Measurements from ENCODE around the gene RRP12. TPM values are rescaled to one million over a fixed set of nuclear protein-coding genes. Genes with fewer than 3 reads are reported as not detected.
A peak's percentile ranks its signal among the peaks of the same experiment; 100 is the strongest.

RRP12 gene
- total RNA-seq, 1 donor from 2014 or later = 62.6 TPM

DNA sequence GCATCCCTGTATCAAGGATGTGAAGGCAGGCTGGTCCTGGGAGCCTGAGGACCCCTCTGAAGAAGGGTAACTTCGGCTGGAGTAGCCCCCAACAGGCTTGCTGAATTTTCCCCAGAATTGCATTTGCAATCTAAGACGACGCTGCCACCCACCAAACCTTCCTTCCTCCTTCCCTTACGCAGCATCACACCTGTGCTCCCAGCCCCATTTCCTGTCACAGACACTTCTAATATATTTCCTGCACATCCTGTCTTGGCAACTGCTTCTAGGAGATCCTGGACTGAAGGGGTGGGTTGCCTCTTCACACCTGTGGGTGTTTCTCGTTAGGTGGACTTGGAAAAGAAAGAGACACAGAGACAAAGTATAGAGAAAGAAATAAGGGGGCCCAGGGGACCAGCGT is 15.4 kb upstream of the RRP12 start:
- Mint-ChIP-seq H3K4me1 (peaks cover 29% of the 10 kb centered on the region), H3K36me3 (ENCODE audit: low read depth) (no peaks in the 10 kb centered on the region), H3K4me3 (no peak overlapping the region), H3K27me3 (no peaks in the 10 kb centered on the region), H3K9me3 (no peaks in the 10 kb centered on the region), H3K27ac (peak overlapping the region; percentile 57)
- ATAC-seq (ENCODE audit: low read depth) (no peak), DNase-seq (no peak)
- ChIA-PET POLR2A (no interaction called here), CTCF (no interaction called here)
- intact Hi-C loops (cut with micrococcal nuclease) = no loop called here
- TF ChIP-seq CTCF (IDR thresholded peaks at IDR 0.05) = no peak

GRCh38 chr10:97412891-97413304 is 11.8 kb upstream of the RRP12 start:
- POLR2A ChIA-PET = interaction anchor here (0.7 to 1.7 kb wide), 2 partner anchors 8 to 10 kb away, joined by 4 to 7 read pairs; no protein-coding TSS in a partner anchor
- intact Hi-C loops (cut with micrococcal nuclease) = no loop called here
- Mint-ChIP-seq H3K27me3 (no peaks in the 10 kb centered on the region), H3K36me3 (ENCODE audit: low read depth) (no peaks in the 10 kb centered on the region), H3K27ac (no peak overlapping the region), H3K4me3 (no peak overlapping the region), H3K9me3 (no peaks in the 10 kb centered on the region), H3K4me1 (peaks cover 13% of the 10 kb centered on the region)
- CTCF ChIA-PET = interaction anchor here (1.0 kb wide), 1 partner anchor 141 kb away, joined by 3 read pairs; no protein-coding TSS in a partner anchor
- no peak for DNase-seq
- TF ChIP-seq CTCF (IDR thresholded peaks at IDR 0.05) = no peak
- ATAC-seq (ENCODE audit: low read depth) = no peak

DNA sequence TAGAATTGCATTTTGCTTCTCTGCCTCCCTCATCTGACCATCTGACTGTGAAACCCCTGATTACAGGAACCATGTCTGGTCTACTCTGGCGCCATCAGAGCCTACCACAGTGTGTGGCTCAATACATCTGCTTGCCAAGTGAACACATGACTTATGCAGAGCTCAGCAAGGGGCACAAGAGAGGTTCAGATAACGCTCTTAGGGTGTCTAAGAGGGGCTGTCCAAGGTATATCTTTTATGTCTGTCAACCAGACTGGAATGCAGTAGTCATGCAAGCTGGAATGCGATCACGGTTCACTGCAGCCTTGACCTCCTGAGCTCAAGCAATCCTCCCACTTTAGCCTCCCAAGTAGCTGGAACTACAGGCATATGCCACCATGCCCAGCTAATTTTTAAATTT is 10.3 kb upstream of the RRP12 start:
- no peak for TF ChIP-seq CTCF (IDR thresholded peaks at IDR 0.05)
- Mint-ChIP-seq H3K36me3 (ENCODE audit: low read depth) (no peaks in the 10 kb centered on the region), H3K9me3 (no peaks in the 10 kb centered on the region), H3K4me3 (no peak overlapping the region), H3K4me1 (peaks cover 12% of the 10 kb centered on the region), H3K27ac (no peak overlapping the region), H3K27me3 (no peaks in the 10 kb centered on the region)
- DNase-seq (no peak), ATAC-seq (ENCODE audit: low read depth) (no peak)
- ChIA-PET CTCF (no interaction called here), POLR2A (interaction anchor here (0.6 kb wide), 1 partner anchor 9 kb away, joined by 7 read pairs; no protein-coding TSS in a partner anchor)
- intact Hi-C loops (cut with micrococcal nuclease) = no loop called here

- DNase-seq (no peak), ATAC-seq (ENCODE audit: low read depth) (no peak)
- Mint-ChIP-seq H3K27ac (no peak overlapping the region), H3K36me3 (ENCODE audit: low read depth) (no peaks in the 10 kb centered on the region), H3K9me3 (no peaks in the 10 kb centered on the region), H3K4me3 (no peak overlapping the region), H3K27me3 (no peaks in the 10 kb centered on the region), H3K4me1 (peaks cover 9% of the 10 kb centered on the region)
- CTCF ChIA-PET = no interaction called here
- intact Hi-C loops (cut with micrococcal nuclease) = no loop called here
- POLR2A ChIA-PET = interaction anchor here (0.6 kb wide), 1 partner anchor 16 kb away, joined by 6 read pairs; no protein-coding TSS in a partner anchor
- no peak for TF ChIP-seq CTCF (IDR thresholded peaks at IDR 0.05)
These were observed 7.4 kb upstream of the RRP12 start for GRCh38 chr10:97408496-97408992.

GRCh38 chr10:97407952-97408248 is 6.8 kb upstream of the RRP12 start:
- intact Hi-C loops (cut with micrococcal nuclease) = loop anchor here (1.0 kb wide), 6 partner anchors 10 to 323 kb away; partner anchors contain the start of genes EXOSC1, PGAM1 and ZDHHC16
- no peaks in the 10 kb centered on the region for H3K27me3 Mint-ChIP-seq
- H3K4me1 Mint-ChIP-seq = peaks cover 9% of the 10 kb centered on the region
- TF ChIP-seq CTCF (IDR thresholded peaks at IDR 0.05) = no peak
- POLR2A ChIA-PET = no interaction called here
- CTCF ChIA-PET = no interaction called here
- no peaks in the 10 kb centered on the region for H3K36me3 Mint-ChIP-seq (ENCODE audit: low read depth)
- ATAC-seq (ENCODE audit: low read depth) = no peak
- no peak overlapping the region for H3K4me3 Mint-ChIP-seq
- no peak overlapping the region for H3K27ac Mint-ChIP-seq
- H3K9me3 Mint-ChIP-seq = no peaks in the 10 kb centered on the region
- no peak for DNase-seq

All from activated B cell treated with CpG ODN at 0.5 μM for 24 hours (primary cell).